NCI-H510A (cell line): ENCODE data around the gene CCNO.

Source experiments
- DNase-seq: peaks from one replicate; lab custom pipeline; 2025; lab: John Stamatoyannopoulos, UW

Gene CCNO

GRCh38 chr5:55222985-55223811 is 10.2 kb downstream of the CCNO start:
- no peak for DNase-seq

- DNase-seq: no peak
Observed at GRCh38 chr5:55222092-55222984, 11.1 kb downstream of the CCNO start.

- DNase-seq: peak; percentile 35
Observed at GRCh38 chr5:55220433-55221185, 12.8 kb downstream of the CCNO start.

GRCh38 chr5:55219770-55220169 is 13.6 kb downstream of the CCNO start:
- no peak for DNase-seq

GRCh38 chr5:55218967-55219366 is 14.4 kb downstream of the CCNO start:
- DNase-seq: peak; percentile 72

GRCh38 chr5:55211184-55211874 is 22.1 kb downstream of the CCNO start:
- no peak for DNase-seq

- DNase-seq: no peak
Observed at GRCh38 chr5:55205001-55205400, 28.4 kb downstream of the CCNO start.

GRCh38 chr5:55191165-55191564 is 42.2 kb downstream of the CCNO start:
- no peak for DNase-seq

- no peak for DNase-seq
Observed at GRCh38 chr5:55188656-55189540, 44.5 kb downstream of the CCNO start.

- DNase-seq: no peak
Observed at GRCh38 chr5:55187370-55187769, 46.0 kb downstream of the CCNO start.
